ENCODE data around the gene SORCS2.

GRCh38 chr4:7244331-7244665 is 52.0 kb downstream of the SORCS2 start:
- TF ChIP-seq, protein P1, sequence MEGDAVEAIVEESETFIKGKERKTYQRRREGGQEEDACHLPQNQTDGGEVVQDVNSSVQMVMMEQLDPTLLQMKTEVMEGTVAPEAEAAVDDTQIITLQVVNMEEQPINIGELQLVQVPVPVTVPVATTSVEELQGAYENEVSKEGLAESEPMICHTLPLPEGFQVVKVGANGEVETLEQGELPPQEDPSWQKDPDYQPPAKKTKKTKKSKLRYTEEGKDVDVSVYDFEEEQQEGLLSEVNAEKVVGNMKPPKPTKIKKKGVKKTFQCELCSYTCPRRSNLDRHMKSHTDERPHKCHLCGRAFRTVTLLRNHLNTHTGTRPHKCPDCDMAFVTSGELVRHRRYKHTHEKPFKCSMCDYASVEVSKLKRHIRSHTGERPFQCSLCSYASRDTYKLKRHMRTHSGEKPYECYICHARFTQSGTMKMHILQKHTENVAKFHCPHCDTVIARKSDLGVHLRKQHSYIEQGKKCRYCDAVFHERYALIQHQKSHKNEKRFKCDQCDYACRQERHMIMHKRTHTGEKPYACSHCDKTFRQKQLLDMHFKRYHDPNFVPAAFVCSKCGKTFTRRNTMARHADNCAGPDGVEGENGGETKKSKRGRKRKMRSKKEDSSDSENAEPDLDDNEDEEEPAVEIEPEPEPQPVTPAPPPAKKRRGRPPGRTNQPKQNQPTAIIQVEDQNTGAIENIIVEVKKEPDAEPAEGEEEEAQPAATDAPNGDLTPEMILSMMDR (IDR thresholded peaks at IDR 0.05) = no peak
- TF ChIP-seq USF1 (IDR thresholded peaks at IDR 0.05; ENCODE audit: borderline replicate concordance, low read depth) = no peak
- TF ChIP-seq POLR2AphosphoS5 (IDR thresholded peaks at IDR 0.05; ENCODE audit: low read depth, low read length) = no peak
- no peak for TF ChIP-seq RAD21 (IDR thresholded peaks at IDR 0.05; ENCODE audit: low read length)

All from SK-N-SH (cell line).